HFFc6 (cell line): ENCODE data around the gene FOXE1. TPM values are rescaled to one million over a fixed set of nuclear protein-coding genes. Genes with fewer than 3 reads are reported as not detected.

Source experiments
- DNase-seq: peaks from one replicate; pipeline ENCODE4 v3.0.0-alpha.2; 2018
- H3K27ac Mint-ChIP-seq: 2 replicates; pipeline ENCODE4 v1.8.0; 2020; ENCODE audit warnings: mild to moderate bottlenecking, mixed read lengths
- H3K27me3 Mint-ChIP-seq: 2 replicates; pipeline ENCODE4 v1.8.0; 2021; ENCODE audit warnings: mild to moderate bottlenecking, moderate library complexity, mixed read lengths; ENCODE audit not compliant: insufficient read depth
- H3K36me3 Mint-ChIP-seq: 2 replicates; pipeline ENCODE4 v1.8.0; 2021; ENCODE audit warnings: low read depth, mixed read lengths
- H3K4me1 Mint-ChIP-seq: 2 replicates; pipeline ENCODE4 v1.8.0; 2020; ENCODE audit warnings: low read depth, mixed read lengths
- H3K4me3 Mint-ChIP-seq: 2 replicates; pipeline ENCODE4 v1.8.0; 2020; ENCODE audit warnings: mild to moderate bottlenecking, moderate library complexity, mixed read lengths
- H3K9me3 Mint-ChIP-seq: 2 replicates; pipeline ENCODE4 v1.8.0; 2020; ENCODE audit warnings: mild to moderate bottlenecking, mixed read lengths
- total RNA-seq, 6 experiments: library from RNA; stranded (reverse); fragmentation: NEBNext Ultra II Directional; extraction: Animal tissue kit (Norgen Biotek cat#: 25700); gene quantifications; 2 replicates in 1 of 6; 3 replicates in 5 of 6; pipeline ENCODE4 v1.2.3, GENCODE V29; 2021
- TF ChIP-seq, protein P1 (sequence below): fragments of 200-600 bp; sonication (generic); IDR thresholded peaks from 2 replicates; pipeline ENCODE4 v1.5.0; 2021; ENCODE audit warnings: antibody characterized with exemption, mild to moderate bottlenecking

The FOXE1 gene
- total RNA-seq, 6 experiments from 2014 or later, result 51.0 to 173 (median 158) TPM

DNA sequence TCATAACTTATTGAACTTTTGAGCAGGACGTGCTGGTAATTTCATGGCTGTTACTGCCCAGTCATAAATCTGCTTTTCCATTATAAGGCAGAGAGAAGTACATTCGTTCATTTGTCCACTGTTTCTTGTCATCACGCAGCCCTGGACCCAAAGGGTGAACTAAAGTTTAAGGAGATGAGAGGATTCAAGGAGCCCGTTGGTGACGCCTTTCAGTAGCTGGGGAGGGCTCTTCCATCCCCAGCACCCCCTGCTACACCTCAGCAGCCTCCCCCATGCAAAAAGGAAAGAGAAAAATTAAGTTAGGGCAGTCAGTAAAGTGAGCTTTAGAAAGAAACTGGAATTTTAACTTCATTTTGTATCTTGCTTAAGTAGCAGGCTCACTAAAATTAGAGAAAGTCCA lies 2.9 kb downstream of the FOXE1 start:
- Mint-ChIP-seq H3K4me1 (peaks cover 67% of the 10 kb centered on the region), H3K27me3 (peaks cover 44% of the 10 kb centered on the region), H3K36me3 (peaks cover 38% of the 10 kb centered on the region), H3K9me3 (peaks cover 4% of the 10 kb centered on the region; the same call in 1 of the 2 replicates), H3K4me3 (peak overlapping the region; percentile 89), H3K27ac (peak overlapping the region; percentile 71)
- DNase-seq, result no peak
- TF ChIP-seq, protein P1, sequence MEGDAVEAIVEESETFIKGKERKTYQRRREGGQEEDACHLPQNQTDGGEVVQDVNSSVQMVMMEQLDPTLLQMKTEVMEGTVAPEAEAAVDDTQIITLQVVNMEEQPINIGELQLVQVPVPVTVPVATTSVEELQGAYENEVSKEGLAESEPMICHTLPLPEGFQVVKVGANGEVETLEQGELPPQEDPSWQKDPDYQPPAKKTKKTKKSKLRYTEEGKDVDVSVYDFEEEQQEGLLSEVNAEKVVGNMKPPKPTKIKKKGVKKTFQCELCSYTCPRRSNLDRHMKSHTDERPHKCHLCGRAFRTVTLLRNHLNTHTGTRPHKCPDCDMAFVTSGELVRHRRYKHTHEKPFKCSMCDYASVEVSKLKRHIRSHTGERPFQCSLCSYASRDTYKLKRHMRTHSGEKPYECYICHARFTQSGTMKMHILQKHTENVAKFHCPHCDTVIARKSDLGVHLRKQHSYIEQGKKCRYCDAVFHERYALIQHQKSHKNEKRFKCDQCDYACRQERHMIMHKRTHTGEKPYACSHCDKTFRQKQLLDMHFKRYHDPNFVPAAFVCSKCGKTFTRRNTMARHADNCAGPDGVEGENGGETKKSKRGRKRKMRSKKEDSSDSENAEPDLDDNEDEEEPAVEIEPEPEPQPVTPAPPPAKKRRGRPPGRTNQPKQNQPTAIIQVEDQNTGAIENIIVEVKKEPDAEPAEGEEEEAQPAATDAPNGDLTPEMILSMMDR, result no peak

DNA sequence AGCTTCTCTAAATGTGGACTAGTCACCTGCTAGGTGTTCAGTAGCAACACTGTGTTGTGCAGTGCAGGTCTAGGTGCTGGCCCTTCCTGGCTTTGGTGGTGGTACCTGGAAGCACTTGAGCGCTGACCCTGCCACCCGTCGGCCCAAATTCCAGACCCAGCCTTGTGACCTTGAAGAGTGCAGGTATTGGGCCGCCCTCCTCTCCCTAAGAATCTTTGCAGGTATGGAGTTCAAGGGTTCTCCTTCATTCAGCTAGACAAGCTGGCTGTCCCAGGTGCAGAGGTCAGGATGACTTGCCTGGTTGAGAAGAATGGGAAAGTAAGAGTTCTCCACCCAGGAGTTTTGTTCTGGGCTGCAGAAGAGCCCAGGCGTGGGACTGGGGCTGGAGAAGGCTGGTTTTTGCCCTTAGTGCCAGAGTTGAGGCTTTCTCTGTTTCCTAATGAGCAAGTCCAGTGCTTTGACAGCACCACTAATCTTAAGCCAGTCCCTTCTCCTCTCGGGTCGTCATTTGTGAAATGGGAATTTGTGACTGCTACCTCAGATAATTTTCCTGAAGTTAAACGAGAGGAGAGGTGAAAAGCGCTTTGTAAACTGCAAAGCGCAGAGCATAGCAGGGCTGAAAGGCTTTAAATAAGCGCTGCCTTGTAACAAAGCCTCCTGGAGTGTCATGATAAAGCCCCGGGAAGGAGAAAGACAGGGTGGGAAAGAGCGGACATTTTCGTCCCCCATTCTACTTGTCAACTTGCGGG lies 4.0 kb downstream of the FOXE1 start:
- peaks cover 68% of the 10 kb centered on the region for H3K4me1 Mint-ChIP-seq
- peaks cover 38% of the 10 kb centered on the region for H3K36me3 Mint-ChIP-seq
- H3K27me3 Mint-ChIP-seq, result peaks cover 48% of the 10 kb centered on the region
- H3K9me3 Mint-ChIP-seq, result peaks cover 4% of the 10 kb centered on the region; the same call in 1 of the 2 replicates
- DNase-seq, result no peak
- TF ChIP-seq, protein P1, result no peak
- H3K27ac Mint-ChIP-seq, result peak overlapping the region; percentile 82
- peak overlapping the region; percentile 89 for H3K4me3 Mint-ChIP-seq

DNA sequence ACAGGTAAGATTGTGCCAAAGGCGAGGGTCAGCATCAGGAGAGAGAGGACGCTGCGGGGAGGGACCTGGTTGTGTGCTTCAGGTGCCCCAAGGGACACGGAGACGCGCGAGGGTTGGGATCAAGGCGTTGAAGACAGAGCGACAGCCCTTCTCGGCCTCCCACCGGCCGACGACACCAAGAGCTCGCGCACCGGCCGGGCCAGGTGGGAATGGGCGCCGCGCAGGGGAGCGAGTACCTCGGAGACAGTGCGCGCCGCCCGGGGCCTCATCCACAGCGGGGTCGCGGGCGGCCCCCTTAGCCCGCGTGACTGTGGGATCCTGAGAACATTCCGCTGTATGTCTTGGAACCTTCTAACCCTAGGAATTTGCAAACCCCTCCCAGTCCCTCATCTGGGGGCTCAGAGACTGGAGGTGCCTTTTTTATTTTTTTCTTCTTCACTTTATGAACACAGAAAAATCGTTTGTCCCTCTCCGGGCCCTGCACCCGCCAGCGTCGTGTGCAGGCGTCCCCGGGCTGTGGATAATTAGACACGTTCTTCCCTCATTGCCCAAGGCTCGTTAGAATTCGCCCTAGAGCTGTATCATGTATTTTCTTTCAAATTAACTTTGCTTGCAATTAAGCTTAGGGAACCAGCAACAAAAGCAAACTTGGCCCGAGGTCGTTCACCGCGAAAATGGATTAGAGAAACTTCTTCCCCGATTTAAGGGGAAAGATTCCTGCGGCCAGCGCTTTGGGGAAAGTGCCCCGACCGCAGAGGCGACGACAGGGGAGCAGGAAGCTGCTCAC lies 4.8 kb downstream of the FOXE1 start:
- peaks cover 42% of the 10 kb centered on the region for H3K27me3 Mint-ChIP-seq
- peak overlapping the region; percentile 89 for H3K4me3 Mint-ChIP-seq
- TF ChIP-seq, protein P1, result no peak
- no peak for DNase-seq
- H3K36me3 Mint-ChIP-seq, result peaks cover 38% of the 10 kb centered on the region
- peak overlapping the region; percentile 82 for H3K27ac Mint-ChIP-seq
- peaks cover 64% of the 10 kb centered on the region for H3K4me1 Mint-ChIP-seq
- peaks cover 4% of the 10 kb centered on the region; the same call in 1 of the 2 replicates for H3K9me3 Mint-ChIP-seq

DNA sequence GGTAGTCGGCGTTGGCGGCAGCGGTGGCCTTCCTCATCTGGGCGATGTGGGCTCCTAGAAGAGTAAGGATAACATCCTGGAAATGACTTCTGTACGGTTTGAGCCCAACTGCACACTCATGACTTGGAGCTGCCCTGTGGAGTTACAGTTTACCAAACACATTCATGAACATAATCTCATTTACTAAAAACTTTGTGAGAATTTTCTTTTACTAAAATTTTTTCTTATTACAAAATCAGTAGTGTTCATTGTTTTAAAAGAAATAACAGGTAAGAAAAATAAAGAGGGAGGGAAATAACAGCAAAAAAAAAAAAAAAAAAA lies 5.3 kb downstream of the FOXE1 start:
- peak overlapping the region; percentile 80 for H3K27ac Mint-ChIP-seq
- peaks cover 64% of the 10 kb centered on the region for H3K4me1 Mint-ChIP-seq
- DNase-seq, result no peak
- peak overlapping the region; percentile 89 for H3K4me3 Mint-ChIP-seq
- peaks cover 42% of the 10 kb centered on the region for H3K27me3 Mint-ChIP-seq
- peaks cover 38% of the 10 kb centered on the region for H3K36me3 Mint-ChIP-seq
- H3K9me3 Mint-ChIP-seq, result peaks cover 4% of the 10 kb centered on the region; the same call in 1 of the 2 replicates
- TF ChIP-seq, protein P1, result no peak

DNA sequence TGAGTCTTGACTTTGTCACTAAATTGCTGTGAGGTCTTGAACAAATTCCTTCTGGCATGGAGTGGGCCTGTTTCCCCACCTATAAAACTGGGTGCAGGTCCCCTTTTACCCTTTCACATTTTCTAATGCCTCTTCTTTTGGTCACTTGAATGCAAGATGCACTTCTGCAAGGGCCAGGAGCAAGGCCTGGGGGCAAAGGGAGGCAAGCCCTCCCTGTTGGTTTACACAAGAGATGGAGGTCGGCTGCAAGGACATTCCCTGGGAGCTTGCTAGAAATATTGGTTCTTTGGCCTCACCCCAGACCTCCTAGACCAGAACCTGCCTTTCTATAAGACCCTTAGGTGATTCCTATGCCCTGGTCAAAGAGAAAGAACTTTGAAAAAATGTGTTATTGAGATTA lies 5.8 kb downstream of the FOXE1 start:
- Mint-ChIP-seq H3K27ac (peak overlapping the region; percentile 42; the same call in 1 of the 2 replicates), H3K36me3 (peaks cover 38% of the 10 kb centered on the region), H3K4me1 (peaks cover 64% of the 10 kb centered on the region), H3K4me3 (peak overlapping the region; percentile 89), H3K27me3 (peaks cover 42% of the 10 kb centered on the region), H3K9me3 (peaks cover 4% of the 10 kb centered on the region; the same call in 1 of the 2 replicates)
- no peak for DNase-seq
- TF ChIP-seq, protein P1, result no peak
